Fibroblast of skin of abdomen (primary cell): ENCODE measurements around the gene ZNF407.

Source experiments
- DNase-seq: peaks from one replicate; pipeline ENCODE4 v3.0.0-alpha.2; 2013

ZNF407 gene

DNA sequence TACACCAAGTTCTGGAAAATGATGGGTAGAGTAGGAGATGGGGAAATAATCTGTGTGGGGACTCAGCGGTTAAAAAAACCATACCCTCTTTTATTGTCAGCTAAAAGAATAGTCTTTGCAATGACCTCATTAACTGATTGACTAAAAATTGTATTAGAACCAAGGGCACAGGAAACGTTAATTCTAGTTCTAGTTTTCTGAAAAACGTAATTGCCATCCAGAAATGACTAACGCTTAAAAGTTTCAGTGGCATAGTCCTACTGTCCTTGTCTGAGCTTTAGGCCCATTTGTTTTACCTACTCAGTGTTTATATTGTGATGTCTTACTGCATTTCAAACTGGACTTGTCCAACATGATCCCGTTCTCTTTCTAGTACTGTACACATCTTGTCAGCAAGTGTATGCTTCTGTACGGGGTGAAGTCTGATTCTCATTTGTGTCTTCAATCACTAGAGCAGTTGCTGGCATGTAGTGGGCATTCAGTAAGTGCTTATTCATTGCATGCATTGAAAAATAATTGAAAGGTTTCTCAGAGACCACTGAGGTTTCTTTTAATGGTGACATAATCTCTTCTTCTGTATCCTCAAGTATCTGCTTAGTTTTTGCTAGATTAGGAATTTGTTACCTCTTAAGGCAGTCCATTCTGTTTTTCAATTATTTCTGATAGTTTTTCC, 81.5 kb downstream of the ZNF407 start:
- DNase-seq: no peak

- no peak for DNase-seq
Observed at GRCh38 chr18:74679679-74680076, 82.0 kb downstream of the ZNF407 start.

DNA sequence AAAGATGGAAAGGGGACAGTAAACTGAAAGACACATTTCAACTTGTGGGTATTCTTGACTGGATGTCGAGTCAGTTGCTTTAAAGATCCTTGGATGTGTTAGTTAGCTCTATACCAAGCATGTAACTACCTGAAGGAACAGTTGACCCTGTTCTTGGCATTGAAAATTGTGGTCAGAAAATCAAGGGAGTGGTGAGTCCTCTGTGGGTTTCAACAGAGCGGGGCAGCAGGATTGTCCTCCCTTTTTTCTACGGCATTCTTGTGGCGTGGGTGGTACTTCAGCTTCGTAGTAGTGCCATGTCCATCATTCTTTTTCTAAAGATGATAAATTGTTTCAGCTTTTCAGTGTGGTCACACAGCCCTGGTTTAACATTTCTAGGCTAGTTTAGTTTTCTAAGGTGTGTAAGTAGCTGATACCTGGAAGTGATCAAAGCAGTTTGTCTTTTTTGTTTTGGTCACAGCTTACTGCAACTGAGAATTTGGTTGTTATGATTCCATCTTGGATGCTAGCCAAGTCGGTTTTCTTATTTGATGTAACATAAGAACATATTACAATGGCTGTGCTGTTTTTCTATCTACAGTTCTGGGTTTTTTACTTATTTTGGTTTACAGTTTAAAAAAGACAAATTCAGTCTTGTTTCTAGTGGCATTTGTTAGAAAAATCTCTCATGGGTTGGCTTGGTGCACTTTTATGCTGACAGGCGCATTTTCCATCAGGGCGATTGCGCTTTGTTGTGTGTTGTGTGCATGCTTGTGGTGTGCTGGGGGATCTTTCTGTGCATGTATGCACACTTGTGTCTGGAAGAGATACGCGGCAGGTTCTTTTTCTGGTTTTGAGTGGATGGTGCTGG, 84.7 kb downstream of the ZNF407 start:
- no peak for DNase-seq

GRCh38 chr18:74682991-74683297, 85.3 kb downstream of the ZNF407 start:
- peak; percentile 76 for DNase-seq

- DNase-seq: no peak
Observed at GRCh38 chr18:74683573-74683972, 85.9 kb downstream of the ZNF407 start.

DNA sequence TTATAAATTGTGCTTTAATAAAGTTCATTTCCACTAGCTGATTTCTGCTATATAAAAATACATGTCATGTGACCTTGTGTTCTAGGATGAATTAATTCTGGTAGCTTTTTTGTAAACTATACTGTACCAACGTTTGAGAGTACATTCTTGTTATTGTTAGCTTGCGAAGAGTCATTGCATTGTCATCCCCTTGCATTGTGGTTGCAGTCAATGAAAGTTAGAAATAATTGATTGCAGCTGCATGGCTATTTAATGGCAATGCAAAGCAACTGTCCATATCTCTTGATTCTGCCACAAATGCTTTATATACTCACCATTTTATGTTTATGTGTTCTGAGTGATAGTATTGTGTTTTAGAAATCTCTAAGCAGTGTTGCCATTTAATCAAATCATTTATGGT, 91.6 kb downstream of the ZNF407 start:
- peak; percentile 86 for DNase-seq

- DNase-seq: no peak
Observed at GRCh38 chr18:74692367-74693013, 94.8 kb downstream of the ZNF407 start.

DNA sequence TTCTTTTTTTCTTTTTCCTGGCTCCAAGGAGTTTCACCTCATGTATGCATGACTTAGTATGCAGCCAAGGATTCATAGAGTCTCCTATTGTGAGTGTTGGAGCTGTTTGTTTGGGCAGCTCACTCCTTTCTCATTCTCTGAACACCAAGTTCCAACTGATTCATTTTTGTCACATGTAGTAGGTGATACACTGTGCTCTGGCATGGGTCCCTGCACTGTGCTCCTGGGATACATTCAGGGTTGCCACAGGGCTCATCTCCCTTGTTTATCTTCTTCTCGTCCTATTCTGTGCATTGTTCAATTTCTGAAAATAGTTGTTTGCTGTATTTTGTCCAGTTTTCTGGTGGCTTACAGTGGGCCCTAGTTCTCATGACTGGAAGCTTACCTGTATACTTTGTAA, 96.8 kb downstream of the ZNF407 start:
- DNase-seq: no peak

GRCh38 chr18:74695170-74695569, 97.5 kb downstream of the ZNF407 start:
- no peak for DNase-seq

- DNase-seq: no peak
Observed at GRCh38 chr18:74698881-74699280, 101.2 kb downstream of the ZNF407 start.

GRCh38 chr18:74699455-74699854, 101.8 kb downstream of the ZNF407 start:
- no peak for DNase-seq

DNA sequence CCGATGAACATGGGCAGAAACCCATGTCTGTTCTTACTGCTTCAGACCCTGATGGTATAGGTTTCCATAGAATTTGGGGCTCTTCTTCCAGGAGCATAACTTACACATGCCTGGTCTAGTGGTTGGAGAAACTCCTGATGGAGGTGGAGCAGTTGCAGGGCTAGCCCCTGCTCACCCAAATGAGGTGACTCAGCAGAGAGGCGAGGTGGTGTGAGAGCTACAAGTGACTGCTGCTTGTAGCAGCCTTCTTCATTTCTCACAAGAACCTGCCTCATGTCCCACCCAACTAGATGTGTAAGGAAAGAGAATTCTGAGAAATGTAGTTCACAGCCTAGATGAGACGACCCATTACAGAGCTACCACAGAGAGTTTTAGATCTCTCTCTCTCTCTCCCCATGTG, 105.3 kb downstream of the ZNF407 start:
- DNase-seq: no peak

DNA sequence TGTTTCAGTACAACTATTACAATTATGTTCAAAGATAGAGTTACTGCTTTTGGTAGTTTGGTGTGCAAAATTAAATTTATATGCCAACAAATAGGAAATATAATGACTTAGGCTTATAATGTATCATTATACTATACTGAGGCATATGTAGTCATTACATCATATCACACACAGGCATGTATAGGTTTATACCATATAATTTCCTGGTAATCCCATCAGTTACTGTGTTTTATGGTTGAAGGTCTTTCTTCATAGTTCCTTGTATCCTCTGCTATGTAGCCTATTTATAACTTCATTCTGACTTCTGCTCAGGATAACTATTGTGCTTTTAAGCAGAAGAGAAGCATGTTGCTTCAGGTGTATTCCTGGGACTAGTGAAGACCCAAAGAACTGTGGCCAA, 110.5 kb downstream of the ZNF407 start:
- no peak for DNase-seq

- DNase-seq: no peak
Observed at GRCh38 chr18:74709452-74709851, 111.8 kb downstream of the ZNF407 start.

GRCh38 chr18:74714120-74714519, 116.5 kb downstream of the ZNF407 start:
- DNase-seq: no peak

DNA sequence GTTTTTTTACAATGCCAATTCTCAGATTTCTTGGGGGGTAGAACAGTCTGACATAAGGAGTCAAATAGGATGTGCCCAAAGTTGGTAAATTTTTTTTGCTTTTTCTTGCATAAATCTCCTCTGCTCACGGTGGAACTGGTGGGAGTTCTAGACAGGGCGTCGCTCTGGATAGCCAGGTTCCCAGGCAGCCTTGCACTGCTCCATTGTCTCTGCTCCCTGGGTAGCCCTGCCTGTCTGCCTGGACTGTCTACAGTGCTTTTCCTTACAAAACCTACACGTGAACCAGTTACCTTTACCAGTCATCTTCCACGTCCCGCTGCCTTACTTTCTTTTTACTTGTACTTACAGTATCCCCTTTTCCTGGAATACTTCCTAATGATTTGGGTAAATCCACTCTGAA, 117.1 kb downstream of the ZNF407 start:
- DNase-seq: no peak

DNA sequence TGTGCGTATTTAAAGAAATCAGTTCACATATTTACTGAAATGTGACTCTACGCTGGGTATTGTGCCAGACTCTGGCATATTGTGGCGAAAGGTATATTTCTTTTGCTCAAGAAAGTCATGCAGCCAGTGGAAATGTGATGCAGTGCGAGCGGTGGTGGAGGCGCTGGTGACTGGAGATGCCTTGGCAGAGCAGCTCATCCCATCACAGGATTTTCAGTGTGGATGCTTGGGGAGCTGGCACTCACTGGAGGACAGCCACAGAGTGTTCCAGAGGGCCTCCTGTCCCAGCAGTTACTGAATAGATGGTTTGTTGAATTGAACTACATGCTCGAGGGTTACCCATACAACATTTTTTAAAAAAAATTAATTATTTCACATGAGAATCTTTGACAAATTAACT, 117.6 kb downstream of the ZNF407 start:
- DNase-seq: no peak

DNA sequence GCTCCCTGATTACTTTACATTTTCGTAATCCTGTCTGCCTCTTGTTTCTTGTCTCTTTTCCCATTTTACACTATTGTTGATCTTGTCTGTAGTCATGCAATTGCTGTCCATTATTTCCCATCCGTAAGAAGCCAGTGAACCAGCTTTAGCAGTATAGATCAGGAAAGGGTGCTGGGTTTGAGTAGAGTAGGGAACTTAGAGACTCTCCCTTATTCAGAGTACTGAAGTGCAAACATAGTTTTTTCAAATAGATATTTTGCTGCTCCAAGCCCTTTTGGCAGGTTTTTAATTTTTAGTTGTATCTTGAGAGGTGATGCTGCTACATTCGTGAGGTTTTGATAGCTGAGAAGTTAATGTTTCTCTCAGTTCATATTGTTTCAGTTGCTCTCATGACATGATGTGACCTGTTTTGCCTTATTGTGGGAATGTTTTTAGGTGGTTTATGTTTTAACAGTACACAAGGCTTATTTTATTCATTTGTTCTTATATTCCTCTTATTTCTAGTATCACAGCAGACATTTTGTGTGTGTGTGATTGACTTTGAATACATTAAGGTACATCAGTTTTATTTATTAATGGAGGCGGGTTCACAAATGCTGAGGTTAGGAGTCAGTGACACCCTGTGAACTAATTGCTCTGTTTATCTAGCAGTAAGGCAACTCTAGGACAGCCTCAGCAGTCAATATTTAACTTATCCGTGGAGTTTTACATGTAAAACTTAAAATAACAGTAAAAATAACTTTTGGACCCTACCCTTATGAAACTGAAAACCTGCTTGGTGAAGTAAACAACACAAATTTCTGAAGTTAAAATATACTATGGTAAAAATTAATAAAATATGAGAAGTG, 118.4 kb downstream of the ZNF407 start:
- DNase-seq: no peak

DNA sequence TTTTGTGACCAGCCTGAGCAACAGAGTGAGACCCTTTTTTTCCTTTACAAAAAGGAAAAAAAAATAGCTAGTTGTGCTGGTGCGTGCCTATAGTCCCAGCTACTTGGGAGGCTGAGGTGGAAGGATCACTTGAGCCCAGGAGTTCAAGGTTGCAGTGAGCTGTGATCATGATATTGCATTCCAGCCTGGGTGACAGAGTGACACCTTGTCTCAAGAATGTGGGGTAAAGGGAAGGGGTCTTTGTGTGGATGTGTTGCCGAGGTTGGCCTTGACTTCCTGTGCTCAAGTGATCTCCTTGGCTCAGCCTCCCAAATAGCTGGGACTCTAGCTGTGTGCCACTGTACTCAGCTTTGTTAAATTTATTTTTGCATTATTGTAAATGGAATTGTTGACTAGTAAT, 120.6 kb downstream of the ZNF407 start:
- DNase-seq: no peak

- peak; percentile 67 for DNase-seq
Observed at GRCh38 chr18:74722237-74722636, 124.6 kb downstream of the ZNF407 start.

- DNase-seq: peak; percentile 74
Observed at GRCh38 chr18:74724186-74724585, 126.5 kb downstream of the ZNF407 start.

GRCh38 chr18:74725690-74726089, 128.0 kb downstream of the ZNF407 start:
- DNase-seq: no peak

DNA sequence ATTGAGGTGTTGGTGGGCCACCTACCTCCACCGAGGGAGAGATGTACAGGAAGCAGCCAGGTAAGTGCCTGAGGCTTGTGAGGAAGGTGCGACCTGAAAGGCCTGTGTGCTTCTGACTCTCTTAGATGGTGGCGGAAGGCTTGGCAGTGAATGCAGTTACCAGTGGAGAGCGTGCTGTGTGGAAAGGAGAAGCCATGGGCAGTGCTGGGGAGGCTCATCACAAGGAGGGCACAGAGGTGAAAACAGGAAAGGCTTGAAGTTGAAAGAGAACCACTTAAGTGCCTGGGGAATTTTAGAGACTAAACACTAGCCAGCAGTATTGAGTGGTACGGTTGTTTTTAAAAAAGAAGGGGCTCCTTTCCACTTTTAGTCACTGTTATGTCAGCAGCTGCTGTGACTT, 130.9 kb downstream of the ZNF407 start:
- no peak for DNase-seq
